Measurements from ENCODE around the gene MCF2L. TPM values are rescaled to one million over a fixed set of nuclear protein-coding genes. Genes with fewer than 3 reads are reported as not detected.
"Not testable (repeated sequence)": the region's sequence is repeated elsewhere in the genome, so short reads cannot be mapped to it uniquely, and the experiment has no call there.

MCF2L gene
- polyA plus RNA-seq, 2 of the 4 experiments (the other 2 are of a cell fraction): 0.36 to 0.92 TPM

GRCh38 chr13:113077953-113078901 lies 109.2 kb downstream of the MCF2L start:
- POLR2A ChIA-PET: no interaction called here
- WGBS (ENCODE audit: missing lambda C conversion rate): 80% methylated on average over 18 of the region's 42 CpGs
- Histone ChIP-seq H3K27ac (no peak overlapping the region), H3K4me1 (no peaks in the 10 kb centered on the region), H3K9me3 (no peaks in the 10 kb centered on the region), H3K4me2 (no peak overlapping the region), H3K4me3 (no peak overlapping the region)
- CTCF ChIA-PET: no interaction called here
- DNase-seq (ENCODE audit: low read depth in 1 of 2, low spot score in 1 of 2): no peak
- FAIRE-seq: no peak
- TF ChIP-seq ZNF302 (CRISPR knock-in tag; IDR thresholded peaks at IDR 0.05) (no peak), CHD4 (IDR thresholded peaks at IDR 0.05; ENCODE audit: borderline replicate concordance) (no peak), PHF8 (IDR thresholded peaks at IDR 0.05; ENCODE audit: borderline replicate concordance, low read depth) (no peak), TFCP2L1 (CRISPR knock-in tag; IDR thresholded peaks at IDR 0.05) (no peak), CTCF (IDR thresholded peaks at IDR 0.05) (no peak), NPAS2 (CRISPR knock-in tag; IDR thresholded peaks at IDR 0.05; ENCODE audit: borderline replicate concordance) (no peak), HEYL (CRISPR knock-in tag; IDR thresholded peaks at IDR 0.05) (no peak), POLR2AphosphoS2 (conservative IDR thresholded peaks at IDR 0.05; ENCODE audit: low read length) (no peak), CBX2 (IDR thresholded peaks at IDR 0.05; ENCODE audit: borderline replicate concordance, low read depth) (no peak), EHMT2 (IDR thresholded peaks at IDR 0.05; ENCODE audit: low read depth) (no peak), ZFP36 (IDR thresholded peaks at IDR 0.05; ENCODE audit: borderline replicate concordance, partially characterized antibody) (no peak)
- ATAC-seq: no peak

GRCh38 chr13:113078902-113079780 lies 110.1 kb downstream of the MCF2L start:
- ATAC-seq (no peak), DNase-seq (ENCODE audit: low read depth in 1 of 2, low spot score in 1 of 2) (no peak), FAIRE-seq (no peak)
- Histone ChIP-seq H3K4me3 (no peak overlapping the region), H3K4me2 (no peak overlapping the region), H3K27ac (no peak overlapping the region), H3K4me1 (0 out of 3 replicates have a peak, but pooled peaks cover 3% of the 10 kb centered on the region), H3K9me3 (no peaks in the 10 kb centered on the region)
- ChIA-PET CTCF (no interaction called here), POLR2A (no interaction called here)
- 55% methylated on average over 26 of the region's 27 CpGs for WGBS (ENCODE audit: missing lambda C conversion rate)
- TF ChIP-seq KDM1A (IDR thresholded peaks at IDR 0.05; ENCODE audit: low read depth) (no peak), MAZ (IDR thresholded peaks at IDR 0.05; ENCODE audit: borderline replicate concordance, low read depth, low read length) (no peak), CBX2 (IDR thresholded peaks at IDR 0.05; ENCODE audit: borderline replicate concordance, low read depth) (no peak), HDAC2 (IDR thresholded peaks at IDR 0.05) (no peak), EP300 (IDR thresholded peaks at IDR 0.05) (no peak), REST (IDR thresholded peaks at IDR 0.05) (no peak), BHLHE40 (IDR thresholded peaks at IDR 0.05; ENCODE audit: low read depth, low read length) (no peak), NFE2L2 (conservative IDR thresholded peaks at IDR 0.05; ENCODE audit: low read length) (no peak), MYC (IDR thresholded peaks at IDR 0.05; ENCODE audit: borderline replicate concordance, low read length) (no peak), HOXB5 (CRISPR knock-in tag; IDR thresholded peaks at IDR 0.05) (no peak), RARB (CRISPR knock-in tag; IDR thresholded peaks at IDR 0.05) (no peak)

- H3K4me3 ChIP-seq; DNase-seq (ENCODE audit: low read depth in 1 of 2, low spot score in 1 of 2); H3K4me1 ChIP-seq; FAIRE-seq; POLR2A ChIA-PET; CTCF ChIA-PET; ATAC-seq; H3K27ac ChIP-seq; H3K9me3 ChIP-seq; H3K4me2 ChIP-seq: not testable (repeated sequence)
- 20% methylated on average over 5 of the region's 9 CpGs for WGBS (ENCODE audit: missing lambda C conversion rate)
Measured at GRCh38 chr13:113079781-113080080, 110.7 kb downstream of the MCF2L start.

Data from A549 (cell line).